ENCODE measurements around the gene DPM3. TPM values are rescaled to one million over a fixed set of nuclear protein-coding genes. Genes with fewer than 3 reads are reported as not detected.
"Not testable (repeated sequence)": the region's sequence is repeated elsewhere in the genome, so short reads cannot be mapped to it uniquely, and the experiment has no call there.

The DPM3 gene
- total and polyA plus RNA-seq, 2 experiments from 2014 or later, result 96.3 to 121 TPM

- 46% methylated on average over 4 of the region's 4 CpGs for whole genome bisulfite sequencing (ENCODE audit: low lambda C conversion rate, missing lambda C conversion rate)
- Histone ChIP-seq H3K9me3 (ENCODE audit: low read depth) (no peaks in the 10 kb centered on the region), H3K4me3 (no peak overlapping the region), H3K27me3 (no peaks in the 10 kb centered on the region), H3K79me2 (peaks cover 10% of the 10 kb centered on the region), H3K9me2 (replicated peaks; ENCODE audit: insufficient read depth) (no peaks in the 10 kb centered on the region), H3K4me2 (peak overlapping the region; percentile 3), H2AFZ (no peak overlapping the region), H3K4me1 (ENCODE audit: insufficient read depth) (peaks cover 41% of the 10 kb centered on the region), H3K36me3 (replicated peaks; ENCODE audit: insufficient read depth, low read depth) (no peaks in the 10 kb centered on the region), H4K20me1 (ENCODE audit: insufficient read depth, poor library complexity, severe bottlenecking) (no peaks in the 10 kb centered on the region), H3K27ac (peak overlapping the region; percentile 97)
- TF ChIP-seq EZH2phosphoT487 (IDR thresholded peaks at IDR 0.05; ENCODE audit: low read depth, severe bottlenecking, unreplicated experiment) (no peak), CTCF (IDR thresholded peaks at IDR 0.05; ENCODE audit: poor library complexity) (no peak), EZH2 (IDR thresholded peaks at IDR 0.05; ENCODE audit: borderline replicate concordance) (no peak)
- DNase-seq (ENCODE audit: low spot score), result peak; percentile 50
Measured at GRCh38 chr1:155123801-155124200, 16.5 kb downstream of the DPM3 start.

GRCh38 chr1:155122308-155122707 is 18.0 kb downstream of the DPM3 start:
- H3K36me3 ChIP-seq (replicated peaks; ENCODE audit: insufficient read depth, low read depth), result no peaks in the 10 kb centered on the region
- H4K20me1 ChIP-seq (ENCODE audit: insufficient read depth, poor library complexity, severe bottlenecking), result no peaks in the 10 kb centered on the region
- H3K4me3 ChIP-seq, result no peak overlapping the region
- no peaks in the 10 kb centered on the region for H3K27me3 ChIP-seq
- no peaks in the 10 kb centered on the region for H3K9me3 ChIP-seq (ENCODE audit: low read depth)
- no peak overlapping the region for H3K4me2 ChIP-seq
- no peaks in the 10 kb centered on the region for H3K79me2 ChIP-seq
- H2AFZ ChIP-seq, result no peak overlapping the region
- H3K27ac ChIP-seq, result no peak overlapping the region
- TF ChIP-seq CTCF (IDR thresholded peaks at IDR 0.05; ENCODE audit: poor library complexity), result no peak
- TF ChIP-seq EZH2 (IDR thresholded peaks at IDR 0.05; ENCODE audit: borderline replicate concordance), result no peak
- TF ChIP-seq EZH2phosphoT487 (IDR thresholded peaks at IDR 0.05; ENCODE audit: low read depth, severe bottlenecking, unreplicated experiment), result no peak
- WGBS (ENCODE audit: low lambda C conversion rate, missing lambda C conversion rate), result 94% methylated on average over 2 of the region's 2 CpGs
- no peaks in the 10 kb centered on the region for H3K9me2 ChIP-seq (replicated peaks; ENCODE audit: insufficient read depth)
- peaks cover 41% of the 10 kb centered on the region for H3K4me1 ChIP-seq (ENCODE audit: insufficient read depth)
- DNase-seq (ENCODE audit: low spot score), result no peak

GRCh38 chr1:155121249-155121648 is 19.1 kb downstream of the DPM3 start:
- H3K27ac ChIP-seq, result peak overlapping the region; percentile 74

GRCh38 chr1:155120253-155120652 is 20.1 kb downstream of the DPM3 start:
- H3K27me3 ChIP-seq, result no peaks in the 10 kb centered on the region
- no peak for DNase-seq (ENCODE audit: low spot score)
- TF ChIP-seq EZH2phosphoT487 (IDR thresholded peaks at IDR 0.05; ENCODE audit: low read depth, severe bottlenecking, unreplicated experiment) (no peak), EZH2 (IDR thresholded peaks at IDR 0.05; ENCODE audit: borderline replicate concordance) (no peak), CTCF (IDR thresholded peaks at IDR 0.05; ENCODE audit: poor library complexity) (no peak)
- no peak overlapping the region for H2AFZ ChIP-seq
- WGBS (ENCODE audit: low lambda C conversion rate, missing lambda C conversion rate), result 41% methylated on average over 6 of the region's 6 CpGs
- no peaks in the 10 kb centered on the region for H3K9me3 ChIP-seq (ENCODE audit: low read depth)
- peaks cover 26% of the 10 kb centered on the region for H3K4me1 ChIP-seq (ENCODE audit: insufficient read depth)
- peak overlapping the region; percentile 74 for H3K27ac ChIP-seq
- H3K79me2 ChIP-seq, result no peaks in the 10 kb centered on the region
- H3K36me3 ChIP-seq (replicated peaks; ENCODE audit: insufficient read depth, low read depth), result no peaks in the 10 kb centered on the region
- H3K4me2 ChIP-seq, result no peak overlapping the region
- H4K20me1 ChIP-seq (ENCODE audit: insufficient read depth, poor library complexity, severe bottlenecking), result no peaks in the 10 kb centered on the region
- no peaks in the 10 kb centered on the region for H3K9me2 ChIP-seq (replicated peaks; ENCODE audit: insufficient read depth)
- no peak overlapping the region for H3K4me3 ChIP-seq

More at GRCh38 chr1:155121249-155121648, 19.1 kb downstream of the DPM3 start:
- Histone ChIP-seq H3K27me3 (no peaks in the 10 kb centered on the region), H3K79me2 (no peaks in the 10 kb centered on the region), H3K36me3 (replicated peaks; ENCODE audit: insufficient read depth, low read depth) (no peaks in the 10 kb centered on the region), H3K9me2 (replicated peaks; ENCODE audit: insufficient read depth) (no peaks in the 10 kb centered on the region), H4K20me1 (ENCODE audit: insufficient read depth, poor library complexity, severe bottlenecking) (no peaks in the 10 kb centered on the region), H3K4me3 (no peak overlapping the region), H2AFZ (no peak overlapping the region), H3K4me1 (ENCODE audit: insufficient read depth) (peaks cover 35% of the 10 kb centered on the region), H3K4me2 (no peak overlapping the region), H3K9me3 (ENCODE audit: low read depth) (no peaks in the 10 kb centered on the region)
- no peak for TF ChIP-seq EZH2 (IDR thresholded peaks at IDR 0.05; ENCODE audit: borderline replicate concordance)
- DNase-seq (ENCODE audit: low spot score), result no peak
- WGBS (ENCODE audit: low lambda C conversion rate, missing lambda C conversion rate), result 81% methylated on average over 2 of the region's 2 CpGs

GRCh38 chr1:155118090-155118489 is 22.2 kb downstream of the DPM3 start:
- H3K79me2 ChIP-seq; H3K4me2 ChIP-seq; H3K4me3 ChIP-seq; DNase-seq (ENCODE audit: low spot score); H4K20me1 ChIP-seq (ENCODE audit: insufficient read depth, poor library complexity, severe bottlenecking); H3K9me3 ChIP-seq (ENCODE audit: low read depth); H3K36me3 ChIP-seq (replicated peaks; ENCODE audit: insufficient read depth, low read depth); H3K4me1 ChIP-seq (ENCODE audit: insufficient read depth); H3K9me2 ChIP-seq (replicated peaks; ENCODE audit: insufficient read depth); H2AFZ ChIP-seq; H3K27ac ChIP-seq; H3K27me3 ChIP-seq: not testable (repeated sequence)
- 95% methylated on average over 7 of the region's 7 CpGs for WGBS (ENCODE audit: low lambda C conversion rate, missing lambda C conversion rate)
